Esophagus mucosa (tissue), 1 donor: ENCODE measurements around the gene ADARB2. TPM values are rescaled to one million over a fixed set of nuclear protein-coding genes. Genes with fewer than 3 reads are reported as not detected.

Experiments used
- ATAC-seq: fragments of 200-7000 bp; cut with Tn5 transposase; one replicate; pipeline ENCODE4 v1.9.1; 2020
- total RNA-seq: library from RNA; stranded (reverse); gene quantifications from one replicate; pipeline ENCODE4 v1.2.4, GENCODE V29; 2023
- donor health status: DM: yes; HTN: yes; CAD: no.

Gene ADARB2
- total RNA-seq, 1 donor from 2014 or later = 0.20 TPM

GRCh38 chr10:1180836-1181235, 556.5 kb downstream of the ADARB2 start:
- no peak for ATAC-seq

- no peak for ATAC-seq
Observed at GRCh38 chr10:1180071-1180730, 557.1 kb downstream of the ADARB2 start.

GRCh38 chr10:1179346-1180070, 557.8 kb downstream of the ADARB2 start:
- no peak for ATAC-seq

GRCh38 chr10:1178506-1178905, 558.8 kb downstream of the ADARB2 start:
- no peak for ATAC-seq

GRCh38 chr10:1177936-1178335, 559.4 kb downstream of the ADARB2 start:
- no peak for ATAC-seq

GRCh38 chr10:1175956-1176565, 561.3 kb downstream of the ADARB2 start:
- no peak for ATAC-seq

- no peak for ATAC-seq
Observed at GRCh38 chr10:1174022-1174421, 563.3 kb downstream of the ADARB2 start.

GRCh38 chr10:1173091-1173490, 564.2 kb downstream of the ADARB2 start:
- ATAC-seq = no peak

- no peak for ATAC-seq
Observed at GRCh38 chr10:1172256-1172984, 564.9 kb downstream of the ADARB2 start.

- no peak for ATAC-seq
Observed at GRCh38 chr10:1171586-1171985, 565.7 kb downstream of the ADARB2 start.

- no peak for ATAC-seq
Observed at GRCh38 chr10:1171182-1171581, 566.1 kb downstream of the ADARB2 start.

- ATAC-seq = no peak
Observed at GRCh38 chr10:1170867-1171180, 566.5 kb downstream of the ADARB2 start.

- ATAC-seq = no peak
Observed at GRCh38 chr10:1169981-1170866, 567.1 kb downstream of the ADARB2 start.

GRCh38 chr10:1169186-1169885, 568.0 kb downstream of the ADARB2 start:
- no peak for ATAC-seq

GRCh38 chr10:1168763-1169162, 568.6 kb downstream of the ADARB2 start:
- ATAC-seq = no peak

- ATAC-seq = no peak
Observed at GRCh38 chr10:1166828-1167275, 570.5 kb downstream of the ADARB2 start.

- ATAC-seq = no peak
Observed at GRCh38 chr10:1166101-1166827, 571.1 kb downstream of the ADARB2 start.

GRCh38 chr10:1163831-1164230, 573.5 kb downstream of the ADARB2 start:
- no peak for ATAC-seq

- ATAC-seq = no peak
Observed at GRCh38 chr10:1163204-1163660, 574.1 kb downstream of the ADARB2 start.

GRCh38 chr10:1162481-1163203, 574.7 kb downstream of the ADARB2 start:
- ATAC-seq = no peak
